Astrocyte (in vitro differentiated cells and primary cell): ENCODE data around the gene CCR8. TPM values are rescaled to one million over a fixed set of nuclear protein-coding genes. Genes with fewer than 3 reads are reported as not detected.

ENCODE experiments used
- DNase-seq: peaks from one replicate; pipeline ENCODE4 v3.0.0-alpha.2; 2010; ENCODE audit warnings: low read depth
- FAIRE-seq: peaks from 2 replicates; lab custom pipeline; 2011; peaks lifted over from hg19 to GRCh38; lab: Jason Lieb, UNC
- H2AFZ ChIP-seq: 2 replicates; pipeline ENCODE4 v1.6.0; 2012; ENCODE audit warnings: low read depth, low read length, inconsistent platforms
- H3K27ac ChIP-seq: 2 replicates; pipeline ENCODE4 v1.5.1; 2011; ENCODE audit warnings: low read depth, low read length, inconsistent platforms
- H3K27me3 ChIP-seq: 2 replicates; pipeline ENCODE4 v1.6.0; 2011; ENCODE audit warnings: low read length, inconsistent platforms; ENCODE audit not compliant: insufficient read depth
- H3K36me3 ChIP-seq: 2 replicates; pipeline ENCODE4 v1.5.1; 2011; ENCODE audit warnings: low read length, inconsistent platforms; ENCODE audit not compliant: insufficient read depth
- H3K4me1 ChIP-seq: 2 replicates; pipeline ENCODE4 v1.5.1; 2011; ENCODE audit warnings: low read length, inconsistent platforms; ENCODE audit not compliant: insufficient read depth
- H3K4me2 ChIP-seq: 2 replicates; pipeline ENCODE4 v1.6.0; 2012; ENCODE audit warnings: low read length, inconsistent platforms
- H3K4me3 ChIP-seq: 2 replicates; pipeline ENCODE4 v1.5.1; 2011; ENCODE audit warnings: low read depth, mild to moderate bottlenecking, low read length, inconsistent platforms; ENCODE audit not compliant: insufficient read depth
- H3K79me2 ChIP-seq: 2 replicates; pipeline ENCODE4 v1.6.0; 2012; ENCODE audit warnings: mild to moderate bottlenecking, low read length, inconsistent platforms; ENCODE audit not compliant: insufficient read depth
- H3K9ac ChIP-seq: 2 replicates; pipeline ENCODE4 v1.6.0; 2012; ENCODE audit warnings: mild to moderate bottlenecking, low read length, inconsistent platforms
- H3K9me3 ChIP-seq: 2 replicates; pipeline ENCODE4 v1.5.1; 2012; ENCODE audit warnings: low read depth, mild to moderate bottlenecking, low read length, inconsistent platforms; ENCODE audit not compliant: insufficient read depth
- H4K20me1 ChIP-seq: 2 replicates; pipeline ENCODE4 v1.6.0; 2012; ENCODE audit warnings: low read length, inconsistent platforms; ENCODE audit not compliant: insufficient read depth
- H3K27ac Mint-ChIP-seq: one replicate; pipeline ENCODE4 v1.8.0; 2021; ENCODE audit warnings: mild to moderate bottlenecking, mixed read lengths; ENCODE audit not compliant: unreplicated experiment
- H3K27me3 Mint-ChIP-seq: one replicate; pipeline ENCODE4 v1.8.0; 2021; ENCODE audit warnings: low read depth, mixed read lengths; ENCODE audit not compliant: unreplicated experiment
- H3K36me3 Mint-ChIP-seq: one replicate; pipeline ENCODE4 v1.8.0; 2021; ENCODE audit warnings: low read depth, mixed read lengths; ENCODE audit not compliant: unreplicated experiment
- H3K4me1 Mint-ChIP-seq: one replicate; pipeline ENCODE4 v1.8.0; 2021; ENCODE audit warnings: low read depth, mixed read lengths; ENCODE audit not compliant: unreplicated experiment
- H3K4me3 Mint-ChIP-seq: one replicate; pipeline ENCODE4 v1.8.0; 2021; ENCODE audit warnings: mild to moderate bottlenecking, moderate library complexity, mixed read lengths; ENCODE audit not compliant: unreplicated experiment
- H3K9me3 Mint-ChIP-seq: one replicate; pipeline ENCODE4 v1.8.0; 2021; ENCODE audit warnings: mild to moderate bottlenecking, mixed read lengths; ENCODE audit not compliant: unreplicated experiment
- EZH2 ChIP-seq: IDR thresholded peaks from 2 replicates; pipeline ENCODE4 v1.6.1; 2012; ENCODE audit warnings: mild to moderate bottlenecking, low read length, inconsistent platforms; ENCODE audit not compliant: insufficient read depth
- total RNA-seq: library from RNA; stranded (reverse); gene quantifications from 2 replicates; pipeline ENCODE4 v1.2.1, GENCODE V29; 2021
- TF ChIP-seq, protein P1 (sequence below): IDR thresholded peaks from 2 replicates; pipeline ENCODE4 v1.5.1; 2011; ENCODE audit warnings: low read depth, mild to moderate bottlenecking, inconsistent platforms, low read length, moderate library complexity; ENCODE audit not compliant: insufficient read depth

Gene CCR8
- total RNA-seq, 1 donor from 2014 or later: not detected

DNA sequence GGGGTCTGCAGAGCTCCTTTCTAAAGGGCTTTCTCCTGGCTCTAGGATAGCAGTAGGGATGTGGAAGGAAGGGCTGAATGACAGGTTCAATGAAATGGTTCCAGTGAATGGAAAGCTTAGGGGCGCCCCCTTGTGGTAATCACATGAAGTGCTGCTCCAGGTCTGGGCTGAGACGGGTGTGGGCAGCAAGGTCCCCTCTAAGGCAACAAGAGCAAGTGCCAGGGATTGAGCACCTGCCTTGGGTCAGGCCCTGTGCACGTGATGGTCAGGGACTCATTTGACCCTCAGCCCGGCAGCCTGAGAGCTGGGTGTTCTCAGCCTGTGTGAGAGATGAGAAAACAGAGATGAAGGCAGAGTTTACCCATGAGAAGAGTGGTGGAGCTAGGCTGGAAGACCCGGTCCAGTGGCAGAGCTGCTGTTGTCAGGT, 37.6 kb upstream of the CCR8 start:
- no peak for FAIRE-seq
- H3K27ac Mint-ChIP-seq: peak overlapping the region; percentile 26

DNA sequence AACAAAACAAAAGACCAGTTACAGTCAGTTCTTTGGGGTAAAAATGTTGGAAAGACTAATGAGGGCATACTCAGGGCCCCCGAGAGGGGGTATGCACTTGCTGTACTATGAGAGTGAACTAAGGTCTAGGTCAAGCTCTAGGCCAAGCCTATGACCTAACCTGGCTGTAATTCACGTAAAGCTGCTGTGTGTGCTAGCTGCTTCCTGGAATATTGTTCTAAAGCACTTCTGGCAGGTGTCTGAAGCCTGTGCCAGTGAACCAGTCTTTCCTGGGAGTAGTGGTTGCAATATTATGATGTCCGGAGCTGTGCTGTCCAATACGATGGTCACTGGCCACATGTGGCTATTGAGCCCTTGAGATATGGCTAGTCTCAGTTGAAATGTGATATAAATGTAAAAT, 36.5 kb upstream of the CCR8 start:
- H3K27ac Mint-ChIP-seq: no peak overlapping the region
- no peaks in the 10 kb centered on the region for H3K36me3 Mint-ChIP-seq
- H3K4me1 Mint-ChIP-seq: peaks cover 10% of the 10 kb centered on the region
- H3K79me2 ChIP-seq: no peaks in the 10 kb centered on the region
- DNase-seq (no peak), FAIRE-seq (no peak)
- no peaks in the 10 kb centered on the region for H3K9me3 ChIP-seq
- no peak for TF ChIP-seq EZH2
- TF ChIP-seq, protein P1, sequence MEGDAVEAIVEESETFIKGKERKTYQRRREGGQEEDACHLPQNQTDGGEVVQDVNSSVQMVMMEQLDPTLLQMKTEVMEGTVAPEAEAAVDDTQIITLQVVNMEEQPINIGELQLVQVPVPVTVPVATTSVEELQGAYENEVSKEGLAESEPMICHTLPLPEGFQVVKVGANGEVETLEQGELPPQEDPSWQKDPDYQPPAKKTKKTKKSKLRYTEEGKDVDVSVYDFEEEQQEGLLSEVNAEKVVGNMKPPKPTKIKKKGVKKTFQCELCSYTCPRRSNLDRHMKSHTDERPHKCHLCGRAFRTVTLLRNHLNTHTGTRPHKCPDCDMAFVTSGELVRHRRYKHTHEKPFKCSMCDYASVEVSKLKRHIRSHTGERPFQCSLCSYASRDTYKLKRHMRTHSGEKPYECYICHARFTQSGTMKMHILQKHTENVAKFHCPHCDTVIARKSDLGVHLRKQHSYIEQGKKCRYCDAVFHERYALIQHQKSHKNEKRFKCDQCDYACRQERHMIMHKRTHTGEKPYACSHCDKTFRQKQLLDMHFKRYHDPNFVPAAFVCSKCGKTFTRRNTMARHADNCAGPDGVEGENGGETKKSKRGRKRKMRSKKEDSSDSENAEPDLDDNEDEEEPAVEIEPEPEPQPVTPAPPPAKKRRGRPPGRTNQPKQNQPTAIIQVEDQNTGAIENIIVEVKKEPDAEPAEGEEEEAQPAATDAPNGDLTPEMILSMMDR: no peak
- no peak overlapping the region for H2AFZ ChIP-seq
- no peak overlapping the region for H3K27ac ChIP-seq
- H3K4me3 ChIP-seq: no peak overlapping the region
- no peaks in the 10 kb centered on the region for H3K4me1 ChIP-seq
- no peak overlapping the region for H3K4me3 Mint-ChIP-seq
- no peak overlapping the region for H3K4me2 ChIP-seq
- no peak overlapping the region for H3K9ac ChIP-seq
- H3K36me3 ChIP-seq: no peaks in the 10 kb centered on the region
- H3K27me3 ChIP-seq: no peaks in the 10 kb centered on the region
- no peaks in the 10 kb centered on the region for H4K20me1 ChIP-seq
- peaks cover 9% of the 10 kb centered on the region for H3K9me3 Mint-ChIP-seq
- H3K27me3 Mint-ChIP-seq: no peaks in the 10 kb centered on the region

More for the DNA sequence above, 37.6 kb upstream of the CCR8 start:
- Histone ChIP-seq H3K4me2 (no peak overlapping the region), H3K4me1 (no peaks in the 10 kb centered on the region), H2AFZ (no peak overlapping the region), H3K4me3 (no peak overlapping the region), H3K27ac (no peak overlapping the region), H4K20me1 (no peaks in the 10 kb centered on the region), H3K9me3 (no peaks in the 10 kb centered on the region), H3K79me2 (no peaks in the 10 kb centered on the region), H3K36me3 (no peaks in the 10 kb centered on the region), H3K9ac (no peak overlapping the region), H3K27me3 (no peaks in the 10 kb centered on the region)
- no peaks in the 10 kb centered on the region for H3K36me3 Mint-ChIP-seq
- no peak for DNase-seq
- peaks cover 10% of the 10 kb centered on the region for H3K4me1 Mint-ChIP-seq
- TF ChIP-seq, protein P1: peak; percentile 91
- TF ChIP-seq EZH2: no peak
- peaks cover 7% of the 10 kb centered on the region for H3K9me3 Mint-ChIP-seq
- no peak overlapping the region for H3K4me3 Mint-ChIP-seq
- H3K27me3 Mint-ChIP-seq: no peaks in the 10 kb centered on the region

DNA sequence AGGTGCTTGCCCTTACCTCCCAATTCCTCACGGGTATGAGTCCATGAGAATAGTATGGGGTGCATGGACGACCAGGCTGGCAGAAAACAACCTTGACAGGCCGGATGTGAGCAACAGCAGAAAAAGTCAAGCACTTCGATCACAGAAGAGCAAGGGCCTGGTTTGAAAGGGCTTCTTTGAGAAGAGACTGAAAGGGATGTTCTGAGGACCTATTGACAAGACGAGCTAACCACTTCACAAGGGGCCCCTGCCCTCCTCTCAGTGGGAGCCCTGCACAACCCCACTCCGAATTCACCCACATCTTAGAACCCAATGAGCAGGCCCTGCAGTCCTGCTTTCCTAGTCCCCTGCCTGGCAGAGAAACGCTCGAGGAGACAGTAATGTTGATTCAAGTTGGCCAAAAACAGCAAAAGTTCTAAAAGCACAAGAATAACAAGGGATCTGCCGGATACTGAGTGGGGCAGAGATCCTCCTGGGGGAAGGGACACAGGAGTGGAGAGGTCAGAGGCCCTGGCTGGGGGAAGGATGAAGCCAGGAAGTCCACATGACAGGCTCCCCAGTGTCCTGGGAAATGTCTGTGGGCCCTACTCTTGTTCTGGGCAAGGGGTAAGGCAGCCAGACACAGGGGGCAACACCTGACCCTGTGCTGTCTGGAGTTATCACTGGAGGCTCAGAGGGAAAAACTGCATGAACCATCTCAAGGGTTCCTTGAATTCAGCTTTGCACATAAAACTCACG, 34.9 kb upstream of the CCR8 start:
- Mint-ChIP-seq H3K36me3 (no peaks in the 10 kb centered on the region), H3K9me3 (peaks cover 18% of the 10 kb centered on the region), H3K27ac (no peak overlapping the region), H3K4me1 (peaks cover 10% of the 10 kb centered on the region), H3K27me3 (no peaks in the 10 kb centered on the region), H3K4me3 (no peak overlapping the region)
- H2AFZ ChIP-seq: no peak overlapping the region
- H3K79me2 ChIP-seq: no peaks in the 10 kb centered on the region
- H3K4me2 ChIP-seq: no peak overlapping the region
- H3K36me3 ChIP-seq: no peaks in the 10 kb centered on the region
- no peaks in the 10 kb centered on the region for H3K4me1 ChIP-seq
- H3K4me3 ChIP-seq: no peak overlapping the region
- H3K27me3 ChIP-seq: no peaks in the 10 kb centered on the region
- FAIRE-seq (no peak), DNase-seq (no peak)
- H3K9me3 ChIP-seq: peaks cover 5% of the 10 kb centered on the region
- no peak overlapping the region for H3K9ac ChIP-seq
- TF ChIP-seq EZH2: no peak
- TF ChIP-seq, protein P1: no peak
- H4K20me1 ChIP-seq: no peaks in the 10 kb centered on the region
- no peak overlapping the region for H3K27ac ChIP-seq
